BJ (cell line): Measurements from ENCODE around the gene FKBP1B. TPM values are rescaled to one million over a fixed set of nuclear protein-coding genes. Genes with fewer than 3 reads are reported as not detected.

Source experiments
- CTCF ChIA-PET: fragments of 350-600 bp; formaldehyde crosslinking; extraction: SDS; loops from one replicate; lab custom pipeline; 2021; ENCODE audit warnings: antibody characterized with exemption, inconsistent platforms; lab: Yijun Ruan, JAX
- POLR2A ChIA-PET: fragments of 300-600 bp; sonication (Branson Sonifier 250); formaldehyde crosslinking; extraction: SDS; loops from one replicate; lab custom pipeline; 2021; ENCODE audit warnings: antibody characterized with exemption; lab: Charles Lee
- DNase-seq: peaks from one replicate; pipeline ENCODE4 v3.0.0-alpha.2; 2011; ENCODE audit warnings: low read depth
- H3K27me3 ChIP-seq: 2 replicates; pipeline ENCODE4 v1.6.0; 2011; ENCODE audit warnings: low read length; ENCODE audit not compliant: control insufficient read depth, insufficient read depth
- H3K36me3 ChIP-seq: 2 replicates; pipeline ENCODE4 v1.5.1; 2011; ENCODE audit warnings: low read length; ENCODE audit not compliant: control insufficient read depth, insufficient read depth
- H3K4me3 ChIP-seq: 2 replicates; pipeline ENCODE4 v1.5.1; 2011; ENCODE audit warnings: low read depth, mild to moderate bottlenecking, control low read depth, low read length
- CTCF ChIP-seq: IDR thresholded peaks from 2 replicates; pipeline ENCODE4 v1.5.1; 2011; ENCODE audit warnings: low read depth, mild to moderate bottlenecking, control low read depth, inconsistent platforms, low read length, moderate library complexity; ENCODE audit not compliant: insufficient read depth
- polyA plus RNA-seq: library from polyadenylated mRNA; depleted of rRNA; stranded (reverse); fragments of >200 nt; gene quantifications from 2 replicates; pipeline ENCODE4 v1.2.3, GENCODE V29; 2011

Gene FKBP1B
- polyA plus RNA-seq, 1 experiment, result 15.9 TPM

- ChIA-PET POLR2A (no interaction called here), CTCF (interaction anchor here (0.6 to 1.9 kb wide), 5 partner anchors 9 to 273 kb away, joined by 3 to 7 read pairs (median 3); partner anchors contain the start of gene ATAD2B)
- no peak for DNase-seq
- Histone ChIP-seq H3K4me3 (no peak overlapping the region), H3K36me3 (peaks cover 4% of the 10 kb centered on the region; the same call in 1 of the 2 replicates), H3K27me3 (no peaks in the 10 kb centered on the region)
- TF ChIP-seq CTCF, result no peak
Observed at GRCh38 chr2:24073816-24074215, 24.3 kb downstream of the FKBP1B start.

DNA sequence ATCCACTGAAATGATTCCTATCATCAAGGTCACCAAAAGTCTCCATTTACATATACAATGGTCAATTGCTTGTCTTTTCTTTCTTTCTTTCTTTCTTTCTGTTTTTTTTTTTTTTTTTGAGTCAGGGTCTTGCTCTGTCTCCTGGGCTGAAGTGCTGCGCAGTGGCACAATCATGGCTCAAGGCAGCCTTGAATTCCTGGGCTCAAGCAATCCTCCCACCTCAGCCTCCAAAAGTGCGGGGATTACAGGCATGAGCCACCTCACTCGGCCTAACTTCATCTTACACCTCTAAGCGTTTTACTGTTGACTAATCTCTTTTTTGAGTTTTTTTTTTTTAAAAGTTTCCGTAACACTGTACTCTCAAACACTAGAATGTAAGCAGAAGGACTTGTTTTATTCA lies 25.7 kb downstream of the FKBP1B start:
- ChIA-PET POLR2A (interaction anchor here (0.9 kb wide), 1 partner anchor 9 kb away, joined by 3 read pairs; the partner anchor contains the start of gene TP53I3), CTCF (interaction anchor here (1.5 kb wide), 1 partner anchor 9 kb away, joined by 7 read pairs; the partner anchor contains the start of gene TP53I3)
- Histone ChIP-seq H3K36me3 (peaks cover under 1% of the 10 kb centered on the region; the same call in 1 of the 2 replicates), H3K27me3 (no peaks in the 10 kb centered on the region), H3K4me3 (peak overlapping the region; percentile 94)
- no peak for DNase-seq
- TF ChIP-seq CTCF, result no peak

DNA sequence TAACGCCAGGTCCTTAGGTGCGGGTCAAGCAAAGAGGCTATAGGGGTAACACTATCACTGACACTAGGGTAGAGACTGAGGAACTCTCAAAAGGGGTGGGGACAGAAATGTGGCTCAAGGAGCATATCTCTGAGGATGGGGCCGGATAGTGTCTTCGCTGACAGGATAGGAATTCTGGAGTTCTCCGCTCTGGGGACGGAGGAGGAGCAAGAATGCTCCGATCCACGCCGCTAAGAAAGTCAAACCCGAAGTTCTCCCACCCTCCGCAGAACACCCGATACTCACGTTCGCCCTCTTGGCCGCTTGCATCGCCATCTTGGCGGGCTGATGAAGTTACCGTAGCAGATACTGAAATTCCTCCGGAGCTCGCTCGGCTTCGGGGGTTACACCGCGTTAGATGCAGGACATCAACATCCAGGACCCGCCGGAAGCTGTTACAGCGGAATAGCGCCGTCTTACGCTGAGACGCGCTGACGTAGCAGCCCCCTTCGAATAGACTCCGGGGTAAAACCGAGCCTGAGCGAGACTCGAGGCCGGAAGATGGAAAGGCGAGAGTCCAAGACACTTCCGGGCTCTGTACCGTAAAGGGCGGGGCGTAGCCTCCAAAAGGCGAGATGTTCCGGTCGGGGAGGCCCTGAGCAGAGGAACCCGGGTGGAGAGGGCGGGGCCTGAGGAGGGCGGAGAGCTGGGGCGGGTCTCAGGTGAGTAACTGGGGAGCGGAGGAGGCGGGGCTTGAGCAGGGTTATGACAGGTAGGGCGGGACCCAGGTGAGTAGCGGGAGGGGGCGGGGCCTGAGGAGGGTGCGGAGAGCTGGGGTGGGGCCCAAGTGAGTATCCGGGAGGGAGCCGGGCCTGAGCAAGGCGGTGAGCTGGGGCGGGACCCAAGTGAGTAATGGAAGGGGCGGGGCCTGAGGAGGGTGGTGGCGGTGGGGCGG lies 26.6 kb downstream of the FKBP1B start, which contains the start of gene SF3B6:
SF3B6 (minus strand) TSS at position 412 of the 934 bp plus-strand sequence; CDS start at position 315, 97 bp downstream.
- CTCF ChIA-PET, result interaction anchor here (0.9 to 2.3 kb wide), 3 partner anchors 9 to 251 kb away, joined by 4 to 13 read pairs (median 7); partner anchors contain the start of genes ATAD2B and TP53I3
- H3K27me3 ChIP-seq, result no peaks in the 10 kb centered on the region
- H3K4me3 ChIP-seq, result peak within 1 kb of the TSS; percentile 94
- peaks cover 4% of the 10 kb centered on the region; the same call in 1 of the 2 replicates for H3K36me3 ChIP-seq
- peak; percentile 95 for DNase-seq
- POLR2A ChIA-PET, result interaction anchor here (0.6 to 0.9 kb wide), 2 partner anchors 8 to 158 kb away, joined by 3 to 19 read pairs; partner anchors contain the start of gene TP53I3
- no peak for TF ChIP-seq CTCF

DNA sequence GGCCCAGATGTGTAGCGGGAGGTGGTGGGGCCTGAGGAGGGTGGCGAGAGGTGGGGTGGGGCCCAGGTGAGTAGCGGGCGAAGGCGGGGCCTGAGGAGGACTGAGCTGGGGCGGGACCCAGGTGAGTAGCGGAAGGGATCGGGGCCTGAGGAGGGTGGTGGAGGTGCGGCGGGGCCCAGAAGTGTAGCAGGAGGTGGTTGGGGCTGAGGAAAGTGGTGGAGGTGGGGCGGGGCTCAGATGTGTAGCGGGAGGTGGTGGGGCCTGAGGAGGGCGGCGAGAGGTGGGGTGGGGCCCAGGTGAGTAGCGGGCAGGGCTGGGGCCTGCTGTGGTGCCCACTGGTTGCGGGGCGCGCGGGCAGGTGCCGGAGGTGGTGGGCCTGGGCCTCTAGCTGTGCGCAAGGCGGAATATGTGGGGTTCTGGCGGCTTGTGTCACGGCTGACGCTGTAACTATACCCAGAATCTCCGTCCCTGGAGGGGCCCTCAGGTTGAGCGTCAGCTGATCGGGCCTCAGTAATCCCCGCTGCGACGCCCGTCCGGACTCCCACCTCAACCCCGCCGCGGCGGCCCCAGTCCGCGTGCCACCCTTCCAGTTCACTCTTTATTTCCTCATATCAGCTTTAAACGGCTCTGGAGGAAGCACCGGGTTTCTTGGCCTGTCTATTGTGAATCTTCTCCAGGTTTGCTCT lies 27.5 kb downstream of the FKBP1B start:
- TF ChIP-seq CTCF, result no peak

More for the DNA sequence above, 27.5 kb downstream of the FKBP1B start:
- Histone ChIP-seq H3K27me3 (no peaks in the 10 kb centered on the region), H3K36me3 (peaks cover 6% of the 10 kb centered on the region), H3K4me3 (peak overlapping the region; percentile 94)
- CTCF ChIA-PET, result interaction anchor here (0.9 to 2.3 kb wide), 3 partner anchors 8 to 252 kb away, joined by 4 to 13 read pairs (median 7); partner anchors contain the start of genes ATAD2B and TP53I3
- POLR2A ChIA-PET, result no interaction called here
- no peak for DNase-seq
